ENCODE measurements around the gene ANK3. TPM values are rescaled to one million over a fixed set of nuclear protein-coding genes. Genes with fewer than 3 reads are reported as not detected.

ANK3 gene
- total and polyA plus RNA-seq, 3 donors from 2014 or later: 23.5 to 39.9 (median 38.6) TPM

DNA sequence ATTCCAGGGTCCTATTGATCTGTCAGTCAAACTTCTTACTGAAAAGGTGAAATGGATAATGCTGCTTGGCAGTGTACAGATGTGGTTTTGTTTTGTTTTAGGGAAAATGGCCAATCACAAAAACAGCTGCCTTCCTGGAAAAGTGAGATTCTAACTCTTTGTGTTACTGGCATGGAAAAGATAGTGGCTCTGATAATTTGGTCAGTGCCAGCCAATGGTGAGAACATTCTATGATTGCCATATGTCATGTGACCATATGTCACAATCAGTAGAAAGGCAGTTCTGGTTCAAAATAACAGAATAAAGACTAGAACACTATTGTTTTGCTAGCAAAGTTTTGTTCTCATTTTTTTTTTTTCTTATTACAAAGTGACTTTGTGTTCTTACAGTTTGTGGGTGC, 344.1 kb downstream of the ANK3 start:
- DNase-seq: no peak
- intact Hi-C loops (cut with DNase I; ENCODE audit: low total_unique reads): no loop called here
- peak overlapping the region in 1 of 2 donors; percentile 20 for H3K27ac ChIP-seq
- peaks cover 11% of the 10 kb centered on the region for H3K4me1 ChIP-seq
- H3K9me3 ChIP-seq: no peaks in the 10 kb centered on the region
- no peak for TF ChIP-seq POLR2A (IDR thresholded peaks at IDR 0.05)
- TF ChIP-seq, protein P1, sequence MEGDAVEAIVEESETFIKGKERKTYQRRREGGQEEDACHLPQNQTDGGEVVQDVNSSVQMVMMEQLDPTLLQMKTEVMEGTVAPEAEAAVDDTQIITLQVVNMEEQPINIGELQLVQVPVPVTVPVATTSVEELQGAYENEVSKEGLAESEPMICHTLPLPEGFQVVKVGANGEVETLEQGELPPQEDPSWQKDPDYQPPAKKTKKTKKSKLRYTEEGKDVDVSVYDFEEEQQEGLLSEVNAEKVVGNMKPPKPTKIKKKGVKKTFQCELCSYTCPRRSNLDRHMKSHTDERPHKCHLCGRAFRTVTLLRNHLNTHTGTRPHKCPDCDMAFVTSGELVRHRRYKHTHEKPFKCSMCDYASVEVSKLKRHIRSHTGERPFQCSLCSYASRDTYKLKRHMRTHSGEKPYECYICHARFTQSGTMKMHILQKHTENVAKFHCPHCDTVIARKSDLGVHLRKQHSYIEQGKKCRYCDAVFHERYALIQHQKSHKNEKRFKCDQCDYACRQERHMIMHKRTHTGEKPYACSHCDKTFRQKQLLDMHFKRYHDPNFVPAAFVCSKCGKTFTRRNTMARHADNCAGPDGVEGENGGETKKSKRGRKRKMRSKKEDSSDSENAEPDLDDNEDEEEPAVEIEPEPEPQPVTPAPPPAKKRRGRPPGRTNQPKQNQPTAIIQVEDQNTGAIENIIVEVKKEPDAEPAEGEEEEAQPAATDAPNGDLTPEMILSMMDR (IDR thresholded peaks at IDR 0.05): no peak
- H3K27me3 ChIP-seq: no peaks in the 10 kb centered on the region
- H3K4me3 ChIP-seq: no peak overlapping the region
- no peaks in the 10 kb centered on the region for H3K36me3 ChIP-seq (ENCODE audit: low read depth, missing control alignments)

DNA sequence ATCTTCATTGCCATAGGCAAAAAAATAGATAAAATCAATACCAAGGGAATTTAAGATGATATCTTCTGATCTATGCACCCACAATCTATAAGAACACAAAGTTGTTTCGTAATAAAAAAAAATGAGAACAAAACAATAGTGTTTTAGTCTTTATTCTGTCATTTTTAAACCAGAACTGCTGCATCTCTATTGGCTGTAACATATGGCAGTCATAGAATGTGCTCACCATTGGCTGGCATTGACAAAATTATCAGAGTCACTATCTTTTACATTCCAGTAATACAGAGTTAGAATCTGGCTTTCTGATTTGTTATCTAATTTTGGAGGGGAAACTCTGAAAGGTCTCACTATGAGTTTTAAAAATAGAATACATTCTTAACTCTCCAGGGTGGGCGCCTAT, 344.7 kb downstream of the ANK3 start:
- WGBS, 2 donors: 85% methylated on average over 2 of the region's 2 CpGs
- H3K4me1 ChIP-seq: peaks cover 11% of the 10 kb centered on the region
- H3K27ac ChIP-seq: peak overlapping the region in 1 of 2 donors; percentile 20
- no peak for DNase-seq
- H3K4me3 ChIP-seq: no peak overlapping the region
- H3K9me3 ChIP-seq: no peaks in the 10 kb centered on the region
- no peaks in the 10 kb centered on the region for H3K36me3 ChIP-seq (ENCODE audit: low read depth, missing control alignments)
- H3K27me3 ChIP-seq: no peaks in the 10 kb centered on the region
- intact Hi-C loops (cut with DNase I; ENCODE audit: low total_unique reads): no loop called here
- TF ChIP-seq POLR2A (IDR thresholded peaks at IDR 0.05): no peak
- TF ChIP-seq, protein P1 (IDR thresholded peaks at IDR 0.05): no peak

DNA sequence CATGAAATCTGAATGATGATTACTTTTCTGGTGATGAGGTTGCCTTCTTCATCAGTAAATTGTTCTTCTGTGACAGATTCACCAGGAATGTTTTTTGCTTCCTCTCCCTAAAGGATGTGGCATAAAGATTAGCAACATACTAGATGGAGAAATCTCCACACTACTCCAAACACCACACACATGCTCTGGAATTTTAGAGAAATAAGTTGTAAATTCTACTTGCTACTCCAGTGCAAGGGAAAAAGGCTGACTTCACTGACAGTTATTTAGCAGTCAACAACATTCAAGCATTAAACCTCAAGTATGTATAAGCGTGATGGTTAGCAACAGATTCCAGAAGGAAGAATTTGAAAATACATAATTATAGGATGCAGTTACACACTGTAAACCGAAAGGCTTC, 345.4 kb downstream of the ANK3 start:
- Histone ChIP-seq H3K4me3 (no peak overlapping the region), H3K9me3 (no peaks in the 10 kb centered on the region), H3K27ac (peak overlapping the region in 1 of 2 donors; percentile 50), H3K36me3 (ENCODE audit: low read depth, missing control alignments) (no peaks in the 10 kb centered on the region), H3K4me1 (peaks cover 11% of the 10 kb centered on the region), H3K27me3 (no peaks in the 10 kb centered on the region)
- WGBS, 2 donors: 80 to 87% methylated on average over 2 of the region's 2 CpGs
- intact Hi-C loops (cut with DNase I; ENCODE audit: low total_unique reads): no loop called here
- DNase-seq: no peak
- TF ChIP-seq, protein P1 (IDR thresholded peaks at IDR 0.05): no peak
- TF ChIP-seq POLR2A (IDR thresholded peaks at IDR 0.05): no peak

DNA sequence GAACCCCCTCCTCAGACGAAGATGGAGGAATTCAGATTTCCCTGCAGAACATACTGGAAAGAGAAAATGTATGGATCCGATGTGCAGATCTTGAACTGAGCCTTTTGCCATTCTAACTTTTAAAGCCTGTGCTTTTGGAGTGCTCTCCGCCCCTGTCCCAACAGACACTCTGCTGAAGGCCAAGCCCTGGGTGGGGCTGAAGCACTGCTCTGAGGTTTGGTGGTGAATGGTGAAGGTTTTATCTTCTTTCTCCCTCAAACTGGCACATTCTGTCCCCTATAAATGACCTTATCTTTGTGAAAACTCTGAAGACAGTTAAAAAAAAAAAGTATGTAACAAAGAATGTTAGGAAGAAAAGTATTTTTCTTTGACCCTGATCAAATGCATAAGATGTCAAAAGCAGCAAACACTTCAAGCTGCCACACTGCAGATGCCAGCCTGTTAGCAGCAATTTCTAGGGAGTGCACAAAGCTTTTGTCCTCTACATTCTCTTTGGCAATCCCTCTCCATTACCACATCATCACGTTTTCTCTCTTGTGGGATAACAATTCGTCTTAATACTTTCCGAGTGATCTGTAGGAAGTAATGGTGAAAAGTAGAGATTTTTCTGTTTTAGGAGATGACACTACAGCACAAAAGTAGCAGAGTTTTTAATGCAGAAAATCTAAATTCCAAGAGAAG, 346.0 kb downstream of the ANK3 start:
- peak; percentile 48 for DNase-seq
- H3K9me3 ChIP-seq: no peaks in the 10 kb centered on the region
- H3K4me1 ChIP-seq: peaks cover 11% of the 10 kb centered on the region
- intact Hi-C loops (cut with DNase I; ENCODE audit: low total_unique reads): no loop called here
- TF ChIP-seq, protein P1 (IDR thresholded peaks at IDR 0.05): no peak
- no peak for TF ChIP-seq POLR2A (IDR thresholded peaks at IDR 0.05)
- no peaks in the 10 kb centered on the region for H3K36me3 ChIP-seq (ENCODE audit: low read depth, missing control alignments)
- 64 to 69% methylated on average over 6 of the region's 6 CpGs for WGBS, 2 donors
- H3K4me3 ChIP-seq: no peak overlapping the region
- H3K27ac ChIP-seq: peak overlapping the region; percentile 16 to 50
- H3K27me3 ChIP-seq: no peaks in the 10 kb centered on the region

DNA sequence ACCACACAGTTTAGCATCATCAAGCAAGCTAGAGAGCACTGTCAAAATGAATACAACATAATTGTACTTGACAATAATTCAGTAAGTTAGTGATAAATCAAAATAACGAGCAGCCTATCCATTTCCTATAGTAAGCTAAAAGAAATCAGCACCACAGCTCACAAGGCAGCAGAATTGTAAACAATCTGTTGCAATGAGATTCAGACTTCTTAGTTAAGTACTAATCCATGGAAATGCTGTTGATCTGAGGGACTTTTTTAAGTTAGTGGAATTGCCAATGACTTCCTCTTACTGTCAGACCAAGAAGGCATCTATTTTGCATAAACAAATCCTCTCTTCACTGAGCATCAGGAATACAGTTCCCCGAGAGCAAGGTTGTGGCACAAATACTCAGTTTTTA, 346.8 kb downstream of the ANK3 start:
- H3K36me3 ChIP-seq (ENCODE audit: low read depth, missing control alignments): no peaks in the 10 kb centered on the region
- peak overlapping the region; percentile 16 to 50 for H3K27ac ChIP-seq
- H3K4me3 ChIP-seq: no peak overlapping the region
- H3K27me3 ChIP-seq: no peaks in the 10 kb centered on the region
- TF ChIP-seq, protein P1 (IDR thresholded peaks at IDR 0.05): no peak
- TF ChIP-seq POLR2A (IDR thresholded peaks at IDR 0.05): no peak
- WGBS, 2 donors: 70 to 85% methylated on average over 2 of the region's 2 CpGs
- DNase-seq: no peak
- peaks cover 11% of the 10 kb centered on the region for H3K4me1 ChIP-seq
- H3K9me3 ChIP-seq: no peaks in the 10 kb centered on the region
- intact Hi-C loops (cut with DNase I; ENCODE audit: low total_unique reads): no loop called here

Data from testis (tissue), 3 donors.